NCI-H774 (cell line): ENCODE measurements around the gene PNKD.
A peak's percentile ranks its signal among the peaks of the same experiment; 100 is the strongest.

Experiments
- DNase-seq: peaks from one replicate; lab custom pipeline; 2025; lab: John Stamatoyannopoulos, UW

PNKD gene

GRCh38 chr2:218317835-218318234, 47.5 kb downstream of the PNKD start:
- DNase-seq = no peak

GRCh38 chr2:218318241-218318640, 47.9 kb downstream of the PNKD start:
- DNase-seq = no peak

- DNase-seq = no peak
These were observed 49.6 kb downstream of the PNKD start for GRCh38 chr2:218319813-218320365.

- DNase-seq = no peak
These were observed 50.5 kb downstream of the PNKD start for GRCh38 chr2:218320704-218321336.

GRCh38 chr2:218322768-218323525, 52.6 kb downstream of the PNKD start:
- peak; percentile 76 for DNase-seq

GRCh38 chr2:218323526-218324472, 53.5 kb downstream of the PNKD start:
- no peak for DNase-seq

- DNase-seq = no peak
These were observed 55.3 kb downstream of the PNKD start for GRCh38 chr2:218325566-218326160.

- DNase-seq = no peak
These were observed 56.0 kb downstream of the PNKD start for GRCh38 chr2:218326315-218326714.

- no peak for DNase-seq
These were observed 57.3 kb downstream of the PNKD start for GRCh38 chr2:218327451-218328210.

- DNase-seq = no peak
These were observed 58.0 kb downstream of the PNKD start for GRCh38 chr2:218328294-218328693.

GRCh38 chr2:218329027-218329825, 58.9 kb downstream of the PNKD start:
- DNase-seq = no peak

- DNase-seq = no peak
These were observed 59.7 kb downstream of the PNKD start for GRCh38 chr2:218329826-218330593.

- DNase-seq = no peak
These were observed 61.4 kb downstream of the PNKD start for GRCh38 chr2:218331745-218332144.

- no peak for DNase-seq
These were observed 62.0 kb downstream of the PNKD start for GRCh38 chr2:218332288-218332687.

- DNase-seq = no peak
These were observed 62.8 kb downstream of the PNKD start for GRCh38 chr2:218332920-218333645.

GRCh38 chr2:218334531-218334930, 64.2 kb downstream of the PNKD start:
- no peak for DNase-seq

- no peak for DNase-seq
These were observed 70.3 kb downstream of the PNKD start for GRCh38 chr2:218340656-218341055.

GRCh38 chr2:218341381-218341780, 71.1 kb downstream of the PNKD start:
- no peak for DNase-seq

- no peak for DNase-seq
These were observed 72.5 kb downstream of the PNKD start for GRCh38 chr2:218342837-218343236.
